Adipocyte (in vitro differentiated cells): Measurements from ENCODE around the gene ERBB4.

ENCODE experiments used
- DNase-seq: peaks from one replicate; pipeline ENCODE4 v3.0.0-alpha.2; 2015; ENCODE audit warnings: low read depth
- H3K27me3 ChIP-seq: replicated peaks from 2 replicates; pipeline ENCODE4 v1.7.0; 2013; ENCODE audit warnings: mild to moderate bottlenecking, low read length, moderate library complexity; ENCODE audit not compliant: control insufficient read depth, insufficient read depth
- H3K36me3 ChIP-seq: 2 replicates; pipeline ENCODE4 v1.7.0; 2013; ENCODE audit warnings: low read length, mild to moderate bottlenecking, moderate library complexity; ENCODE audit not compliant: control insufficient read depth, insufficient read depth, severe bottlenecking
- H3K4me1 ChIP-seq: 2 replicates; pipeline ENCODE4 v1.7.0; 2013; ENCODE audit warnings: mild to moderate bottlenecking, low read length, moderate library complexity; ENCODE audit not compliant: control insufficient read depth, insufficient read depth
- H3K4me3 ChIP-seq: 2 replicates; pipeline ENCODE4 v1.7.0; 2013; ENCODE audit warnings: mild to moderate bottlenecking, low read length, moderate library complexity
- H3K9ac ChIP-seq: 2 replicates; pipeline ENCODE4 v1.7.0; 2013; ENCODE audit warnings: mild to moderate bottlenecking, low read length, moderate library complexity
- H3K9me3 ChIP-seq: 2 replicates; pipeline ENCODE4 v1.7.0; 2013; ENCODE audit warnings: mild to moderate bottlenecking, low read length, moderate library complexity; ENCODE audit not compliant: control insufficient read depth

The ERBB4 gene

DNA sequence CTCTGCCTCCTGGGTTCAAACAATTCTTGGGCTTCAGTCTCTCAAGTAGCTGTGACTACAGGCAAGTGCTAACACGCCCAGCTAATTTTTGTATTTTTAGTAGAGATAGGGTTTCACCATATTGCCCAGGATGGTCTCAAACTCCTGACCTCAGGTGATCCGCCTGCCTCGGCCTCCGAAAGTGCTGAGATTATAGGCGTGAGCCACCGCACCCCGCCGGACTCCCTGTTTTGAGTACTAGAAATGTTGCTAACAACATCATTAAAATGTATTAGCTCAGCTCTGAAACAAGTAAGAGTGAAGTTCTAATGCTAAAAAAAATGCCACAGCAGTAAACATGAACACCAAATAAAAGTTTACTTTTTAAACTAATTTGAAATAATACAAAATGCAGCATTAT lies 1044.5 kb downstream of the ERBB4 start:
- H3K9ac ChIP-seq, result no peak overlapping the region
- DNase-seq, result no peak
- H3K4me3 ChIP-seq, result no peak overlapping the region
- H3K27me3 ChIP-seq, result no peaks in the 10 kb centered on the region
- H3K36me3 ChIP-seq, result no peaks in the 10 kb centered on the region
- H3K9me3 ChIP-seq, result no peaks in the 10 kb centered on the region
- H3K4me1 ChIP-seq, result no peaks in the 10 kb centered on the region

DNA sequence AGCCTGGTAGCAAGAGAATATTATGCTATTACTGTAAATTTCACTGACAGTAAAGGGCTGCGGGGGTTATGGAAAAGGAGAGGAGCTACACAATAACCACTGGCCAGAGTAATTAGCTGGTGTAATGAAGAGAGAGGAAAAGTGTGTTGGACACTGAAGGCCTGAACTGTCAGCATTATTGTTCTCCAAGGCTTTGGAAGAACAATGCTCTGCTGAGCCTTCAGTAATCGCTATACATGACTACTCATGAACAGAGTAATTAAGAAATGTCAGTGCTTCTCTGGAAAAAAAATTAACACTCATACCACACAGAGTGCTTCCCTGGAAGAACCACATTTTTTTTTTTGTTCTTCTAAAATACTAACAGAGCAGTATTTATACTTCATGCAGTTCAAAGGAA lies 1050.9 kb downstream of the ERBB4 start:
- H3K36me3 ChIP-seq, result no peaks in the 10 kb centered on the region
- no peaks in the 10 kb centered on the region for H3K27me3 ChIP-seq
- no peak overlapping the region for H3K9ac ChIP-seq
- no peak for DNase-seq
- no peaks in the 10 kb centered on the region for H3K4me1 ChIP-seq
- H3K4me3 ChIP-seq, result no peak overlapping the region
- no peaks in the 10 kb centered on the region for H3K9me3 ChIP-seq

DNA sequence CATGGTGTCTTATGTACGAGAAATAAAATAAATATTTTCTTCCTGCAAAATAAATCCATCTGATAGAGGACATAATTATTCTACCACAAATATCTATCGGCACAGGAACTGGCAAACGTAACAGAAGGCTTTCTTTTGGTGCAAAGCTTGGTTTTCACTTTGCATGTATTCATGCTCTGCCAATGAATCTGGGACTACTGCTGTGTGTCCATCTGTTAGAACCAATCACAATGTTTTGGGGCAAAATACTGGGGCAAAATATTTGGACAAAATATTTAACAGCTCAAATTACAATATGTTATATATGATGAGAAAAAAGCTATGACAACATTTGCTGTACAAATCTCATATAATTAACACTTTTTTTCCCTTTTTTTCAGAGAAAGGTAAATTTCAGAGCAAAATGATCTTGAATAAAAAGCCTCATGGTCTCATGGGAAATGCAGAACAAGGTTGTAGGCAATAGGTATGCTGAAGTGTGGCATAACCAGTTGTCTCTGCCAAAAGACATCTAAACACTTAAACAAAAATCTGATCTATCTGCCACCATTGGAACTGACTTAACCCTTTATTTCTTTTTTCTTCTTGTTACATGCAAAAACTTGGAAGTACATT lies 1059.0 kb downstream of the ERBB4 start:
- Histone ChIP-seq H3K9me3 (no peaks in the 10 kb centered on the region), H3K27me3 (no peaks in the 10 kb centered on the region), H3K9ac (no peak overlapping the region), H3K4me1 (no peaks in the 10 kb centered on the region), H3K4me3 (no peak overlapping the region), H3K36me3 (no peaks in the 10 kb centered on the region)
- DNase-seq, result no peak

DNA sequence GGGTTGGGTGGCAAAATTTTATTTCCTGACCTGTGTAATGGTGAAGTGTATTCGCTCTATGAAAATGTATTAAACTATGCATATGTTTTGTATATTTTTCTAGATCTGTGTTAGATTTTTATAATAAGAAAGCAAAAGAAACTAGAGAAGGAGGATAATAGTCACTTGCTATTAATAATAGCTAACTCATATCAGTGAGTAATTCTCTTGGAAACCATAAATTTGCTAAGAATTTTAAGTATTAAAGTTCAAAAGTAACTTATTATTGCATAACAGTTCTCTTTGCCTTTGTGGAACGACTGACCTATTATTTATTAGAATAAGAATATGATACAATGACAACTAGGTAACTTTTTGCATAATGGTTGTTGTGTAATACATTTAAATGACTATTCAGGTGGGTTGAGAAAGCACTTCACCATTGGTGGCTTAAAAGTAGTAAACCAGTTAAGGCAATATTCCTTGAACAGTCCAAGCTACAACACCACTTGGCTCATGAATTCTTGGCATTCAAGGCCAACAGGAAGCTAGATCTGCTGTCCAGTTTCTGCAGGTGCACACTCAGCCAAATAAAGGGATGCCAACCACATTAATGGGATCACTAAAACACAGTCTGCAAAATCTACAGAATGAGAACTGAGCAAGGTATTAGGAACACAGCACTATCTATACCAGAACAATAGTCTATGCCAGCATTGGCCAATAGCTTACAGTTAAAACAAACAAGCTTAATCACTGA lies 1060.9 kb downstream of the ERBB4 start:
- Histone ChIP-seq H3K4me1 (no peaks in the 10 kb centered on the region), H3K9me3 (no peaks in the 10 kb centered on the region)
- peak; percentile 7 for DNase-seq

DNA sequence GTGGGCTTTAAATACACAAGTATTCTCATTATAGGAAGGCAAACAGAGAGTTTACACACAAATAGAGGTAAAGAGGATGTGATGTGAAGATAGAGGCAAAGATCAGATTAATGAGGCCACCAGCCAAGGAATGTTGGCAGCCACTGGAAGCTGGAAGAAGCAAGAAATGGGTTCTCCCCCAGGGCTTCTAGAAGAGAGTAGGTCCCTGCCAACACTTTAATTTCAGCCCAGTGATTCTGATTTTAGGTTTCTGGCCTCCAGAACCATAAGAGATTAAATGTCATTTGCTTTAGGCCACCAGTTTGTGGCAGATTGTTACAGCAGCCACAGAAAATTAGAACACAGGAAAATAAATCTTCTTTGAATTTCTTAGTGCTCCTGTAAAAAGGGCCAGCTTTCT lies 1065.5 kb downstream of the ERBB4 start:
- Histone ChIP-seq H3K27me3 (no peaks in the 10 kb centered on the region), H3K4me3 (no peak overlapping the region), H3K9me3 (no peaks in the 10 kb centered on the region), H3K9ac (no peak overlapping the region), H3K4me1 (no peaks in the 10 kb centered on the region), H3K36me3 (no peaks in the 10 kb centered on the region)
- no peak for DNase-seq

More for the DNA sequence above, 1060.9 kb downstream of the ERBB4 start:
- H3K9ac ChIP-seq, result no peak overlapping the region
- H3K27me3 ChIP-seq, result no peaks in the 10 kb centered on the region
- no peak overlapping the region for H3K4me3 ChIP-seq
- H3K36me3 ChIP-seq, result no peaks in the 10 kb centered on the region

DNA sequence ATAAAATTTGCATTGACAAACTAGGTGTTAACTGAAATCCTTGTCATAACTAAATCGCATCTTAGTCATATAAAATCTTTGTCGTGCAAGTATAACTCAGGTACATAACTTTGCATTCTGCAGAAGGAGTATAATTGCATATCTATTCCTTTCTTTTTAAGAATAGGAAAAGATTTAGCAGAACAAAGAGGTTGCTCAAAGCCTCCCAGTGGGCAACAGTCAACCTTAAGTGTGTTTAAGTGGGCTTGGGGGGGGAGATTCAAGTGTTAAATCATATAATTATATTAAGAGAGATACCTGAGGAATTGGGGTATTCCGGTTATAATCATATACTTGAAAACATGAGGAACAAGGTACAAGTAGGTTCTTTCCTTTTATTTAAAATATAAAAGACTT lies 1068.9 kb downstream of the ERBB4 start:
- Histone ChIP-seq H3K27me3 (no peaks in the 10 kb centered on the region), H3K4me1 (no peaks in the 10 kb centered on the region), H3K9me3 (no peaks in the 10 kb centered on the region), H3K4me3 (no peak overlapping the region), H3K36me3 (no peaks in the 10 kb centered on the region), H3K9ac (no peak overlapping the region)
- DNase-seq, result no peak

DNA sequence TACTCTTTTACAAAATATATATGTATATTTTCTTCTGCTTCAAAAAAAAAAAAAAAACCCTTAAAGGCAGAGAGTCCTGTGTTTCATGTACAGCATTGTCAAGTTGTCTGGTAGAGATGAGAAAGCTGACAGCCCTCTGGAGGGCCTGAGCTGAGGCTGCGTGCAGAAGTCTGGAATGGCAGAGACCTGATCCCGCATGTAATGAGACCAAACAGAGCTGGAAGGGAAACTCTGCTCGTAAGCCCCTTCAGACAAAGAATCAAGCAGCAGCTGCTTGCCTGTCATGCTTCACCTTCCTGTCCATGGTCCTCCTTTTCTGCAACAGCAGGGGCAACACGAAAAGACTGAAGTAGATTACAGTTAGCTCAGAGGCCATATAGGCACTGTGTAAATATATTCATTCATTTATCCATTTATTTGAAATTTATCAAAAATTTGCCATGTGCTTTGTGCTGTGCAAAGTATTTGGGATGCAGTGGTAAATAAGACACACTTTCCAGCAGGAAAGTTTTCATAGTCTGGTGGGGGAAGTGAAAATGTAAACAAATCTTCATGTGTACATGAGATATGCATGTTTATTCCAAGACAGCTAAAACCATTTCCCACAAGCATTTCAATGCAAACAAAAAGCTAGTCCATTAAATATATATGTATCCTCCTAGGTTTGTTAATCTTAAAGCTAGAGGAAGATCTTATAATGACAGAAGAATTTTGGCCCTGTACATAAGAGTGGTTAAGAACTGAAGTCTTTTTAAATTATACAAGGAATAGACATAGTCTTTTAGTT lies 1069.5 kb downstream of the ERBB4 start:
- H3K36me3 ChIP-seq, result no peaks in the 10 kb centered on the region
- H3K9ac ChIP-seq, result no peak overlapping the region
- no peak for DNase-seq
- H3K4me1 ChIP-seq, result no peaks in the 10 kb centered on the region
- H3K27me3 ChIP-seq, result no peaks in the 10 kb centered on the region
- H3K4me3 ChIP-seq, result no peak overlapping the region
- H3K9me3 ChIP-seq, result no peaks in the 10 kb centered on the region

DNA sequence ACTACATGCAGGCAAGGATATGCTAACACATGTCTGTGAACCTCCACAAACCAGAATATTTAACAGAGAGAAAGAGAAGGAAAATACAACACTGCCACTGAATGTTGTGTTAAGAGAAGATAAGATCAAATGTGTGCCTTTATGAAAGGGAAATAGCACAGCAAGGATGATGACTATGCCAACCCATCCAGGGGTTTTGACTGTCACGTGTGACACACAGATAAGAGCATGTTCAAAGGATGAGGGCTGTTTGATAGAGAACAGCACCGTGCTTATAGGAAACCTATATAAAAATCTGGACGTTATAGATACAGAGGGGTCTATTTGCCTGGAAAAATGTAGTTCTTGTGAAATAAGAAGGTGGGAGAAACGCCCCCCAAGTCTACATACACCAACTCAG lies 1070.4 kb downstream of the ERBB4 start:
- H3K4me3 ChIP-seq, result no peak overlapping the region
- H3K27me3 ChIP-seq, result no peaks in the 10 kb centered on the region
- DNase-seq, result no peak
- H3K9me3 ChIP-seq, result no peaks in the 10 kb centered on the region
- H3K36me3 ChIP-seq, result no peaks in the 10 kb centered on the region
- no peak overlapping the region for H3K9ac ChIP-seq
- no peaks in the 10 kb centered on the region for H3K4me1 ChIP-seq

DNA sequence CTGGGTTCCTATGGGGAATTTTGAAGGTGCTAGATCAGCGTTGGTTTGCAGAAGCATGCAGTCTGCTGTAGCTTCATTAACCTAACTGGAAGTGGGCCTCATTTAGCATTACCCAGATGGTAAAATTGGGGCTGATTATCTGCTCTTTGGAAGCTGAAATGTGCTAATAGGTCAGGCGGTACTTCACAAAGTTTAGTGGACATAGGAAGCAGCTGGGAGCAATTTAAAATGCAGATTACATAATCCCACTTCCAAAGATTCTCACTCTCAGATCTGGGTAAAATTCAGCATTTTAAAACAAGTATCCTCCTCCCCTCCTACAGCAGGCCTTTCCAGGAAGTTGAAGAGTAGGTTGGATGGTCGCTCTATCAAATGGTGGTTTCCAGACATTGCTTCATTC lies 1075.2 kb downstream of the ERBB4 start:
- Histone ChIP-seq H3K9me3 (no peaks in the 10 kb centered on the region), H3K4me1 (no peaks in the 10 kb centered on the region), H3K4me3 (no peak overlapping the region), H3K27me3 (no peaks in the 10 kb centered on the region), H3K9ac (no peak overlapping the region), H3K36me3 (no peaks in the 10 kb centered on the region)
- DNase-seq, result no peak

DNA sequence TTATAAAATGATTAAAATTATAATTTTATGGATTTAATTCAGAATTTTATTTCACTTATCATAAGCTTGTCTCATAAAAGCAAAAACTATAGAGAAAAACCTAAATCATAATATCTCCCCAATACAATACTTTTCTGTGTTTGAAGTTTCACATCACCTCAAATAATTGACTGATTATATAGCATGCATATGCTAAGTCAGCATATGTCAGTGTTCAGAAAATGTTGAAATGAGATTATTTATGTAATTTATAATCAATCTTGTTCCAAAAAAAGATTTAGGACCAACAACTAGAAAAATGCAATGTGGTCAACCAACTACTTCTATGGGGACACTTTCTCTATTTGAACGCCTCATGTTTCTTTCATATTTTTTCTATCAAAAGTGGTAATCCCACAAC lies 1079.6 kb downstream of the ERBB4 start:
- no peaks in the 10 kb centered on the region for H3K9me3 ChIP-seq
- no peak overlapping the region for H3K9ac ChIP-seq
- no peaks in the 10 kb centered on the region for H3K36me3 ChIP-seq
- H3K27me3 ChIP-seq, result no peaks in the 10 kb centered on the region
- DNase-seq, result no peak
- H3K4me3 ChIP-seq, result no peak overlapping the region
- H3K4me1 ChIP-seq, result no peaks in the 10 kb centered on the region

DNA sequence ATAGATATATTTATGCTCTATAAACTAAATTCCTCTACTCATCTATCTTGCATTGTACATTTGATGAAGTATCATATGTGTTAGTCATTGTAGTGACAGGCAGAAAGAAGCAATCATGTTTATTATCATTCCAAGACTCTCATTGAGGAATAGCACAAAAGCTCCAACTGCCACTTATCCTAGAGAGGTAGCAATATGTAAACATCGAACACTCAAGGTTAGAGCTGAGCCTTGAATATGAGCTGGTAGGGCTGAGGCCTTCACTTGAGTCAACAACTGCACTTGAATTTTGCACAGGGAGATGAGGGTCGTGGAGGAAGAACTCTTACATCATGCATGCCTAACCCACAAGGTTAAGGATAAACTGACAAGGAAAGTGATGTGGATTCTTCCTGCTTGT lies 1081.3 kb downstream of the ERBB4 start:
- DNase-seq, result no peak
- Histone ChIP-seq H3K27me3 (no peaks in the 10 kb centered on the region), H3K4me1 (no peaks in the 10 kb centered on the region), H3K9me3 (no peaks in the 10 kb centered on the region), H3K9ac (no peak overlapping the region), H3K36me3 (no peaks in the 10 kb centered on the region), H3K4me3 (no peak overlapping the region)
